HG03571 (cell line): ENCODE data around the gene SERGEF.
A peak's percentile ranks its signal among the peaks of the same experiment; 100 is the strongest.

Source experiments
- ATAC-seq: cut with Tn5 transposase; IDR thresholded peaks from one replicate; pipeline ENCODE4 v1.9.1; 2021; ENCODE audit not compliant: unreplicated experiment

Gene SERGEF

DNA sequence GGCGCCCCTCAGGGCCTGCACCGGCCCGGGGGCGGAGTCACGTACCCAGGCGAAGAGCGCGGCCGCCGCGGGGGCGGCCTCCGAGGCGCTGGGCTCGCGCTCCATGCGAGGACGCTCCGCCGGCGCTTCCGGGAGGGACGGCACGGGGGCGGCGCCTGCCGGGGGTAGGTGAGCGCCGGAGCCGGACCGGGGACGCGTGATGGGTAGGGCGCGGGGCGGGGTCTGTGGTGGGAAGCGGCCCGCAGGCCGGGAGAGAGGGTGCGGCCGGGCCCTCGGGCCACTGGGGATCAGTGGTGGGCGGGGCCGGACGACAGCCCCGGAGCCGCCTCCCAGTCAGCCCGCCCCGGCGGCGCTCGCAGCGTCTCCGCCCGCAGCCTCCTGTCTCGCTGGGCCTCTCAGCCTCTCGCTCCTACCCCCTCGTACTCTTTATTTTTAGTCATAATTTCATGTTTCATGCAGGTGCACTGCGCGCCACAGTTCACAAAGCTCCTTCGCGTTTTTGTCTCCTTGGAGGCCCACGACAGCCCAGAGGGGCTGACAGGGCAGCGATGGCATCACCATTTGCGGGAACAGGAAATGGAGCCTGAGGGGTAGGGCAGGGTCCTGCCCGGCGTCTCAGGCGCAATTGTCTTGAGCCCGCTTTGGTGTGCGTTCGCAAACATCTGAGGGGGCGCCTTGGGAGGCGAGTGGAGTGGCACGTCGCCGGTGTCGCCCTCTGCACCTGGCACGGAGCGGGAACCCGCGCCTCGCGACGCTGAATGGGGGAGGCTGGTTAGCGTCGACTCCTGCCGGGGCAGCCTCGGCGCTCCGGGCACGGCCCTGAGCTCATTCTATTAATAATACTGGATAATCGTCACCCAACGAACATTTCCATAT is at the start of gene SERGEF:
SERGEF (minus strand) TSS at position 142 of the 876 bp plus-strand sequence; CDS start at position 105, 37 bp downstream.
- ATAC-seq = peak; percentile 93

DNA sequence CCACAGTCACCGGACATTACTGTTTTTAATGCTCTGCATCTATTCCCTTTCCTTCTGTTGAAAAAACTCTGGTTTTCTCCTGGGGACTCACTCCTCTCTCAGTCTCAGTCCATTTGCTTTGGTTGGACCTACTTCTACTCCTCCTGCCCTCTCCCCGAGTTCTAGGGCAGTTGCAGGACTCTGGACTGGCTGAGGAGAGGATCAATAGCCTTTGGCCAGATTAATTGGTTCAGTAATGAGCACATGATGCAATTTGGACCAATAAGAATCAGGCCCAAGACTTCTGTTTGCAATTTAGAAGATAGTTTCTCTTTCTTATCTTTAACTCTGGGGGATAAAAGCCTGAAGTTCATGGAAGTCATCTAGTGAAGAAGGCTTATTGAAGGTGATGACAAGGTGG is 48.5 kb upstream of the SERGEF start:
- no peak for ATAC-seq

DNA sequence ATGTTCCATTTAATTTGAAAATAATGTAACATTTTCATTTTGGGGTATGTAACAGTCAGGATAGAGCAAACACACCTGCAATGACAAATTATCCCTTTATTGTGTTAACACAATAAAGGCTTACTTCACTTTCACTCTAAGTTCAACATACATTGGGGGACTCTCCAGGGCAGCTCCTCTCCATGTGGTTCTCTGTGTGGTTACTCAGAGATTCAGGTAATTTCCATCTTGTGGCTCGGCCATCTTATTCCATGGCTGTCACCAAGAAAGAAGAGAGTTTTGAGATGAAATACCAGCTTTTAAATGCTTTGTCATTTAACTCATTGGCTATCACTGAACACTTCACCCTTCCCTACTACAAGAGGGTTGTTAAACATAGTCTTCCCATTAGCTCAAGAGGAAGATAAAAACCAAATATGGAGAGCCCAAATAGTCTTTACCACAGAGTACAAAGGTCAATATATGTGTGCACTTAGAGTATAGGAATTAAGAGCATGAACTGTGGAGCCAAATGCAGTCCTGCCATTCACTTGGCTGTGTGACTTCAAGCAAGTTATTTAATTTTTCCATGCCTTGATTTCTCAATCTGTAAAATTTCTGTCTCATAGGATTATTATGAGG is 43.8 kb upstream of the SERGEF start:
- no peak for ATAC-seq

DNA sequence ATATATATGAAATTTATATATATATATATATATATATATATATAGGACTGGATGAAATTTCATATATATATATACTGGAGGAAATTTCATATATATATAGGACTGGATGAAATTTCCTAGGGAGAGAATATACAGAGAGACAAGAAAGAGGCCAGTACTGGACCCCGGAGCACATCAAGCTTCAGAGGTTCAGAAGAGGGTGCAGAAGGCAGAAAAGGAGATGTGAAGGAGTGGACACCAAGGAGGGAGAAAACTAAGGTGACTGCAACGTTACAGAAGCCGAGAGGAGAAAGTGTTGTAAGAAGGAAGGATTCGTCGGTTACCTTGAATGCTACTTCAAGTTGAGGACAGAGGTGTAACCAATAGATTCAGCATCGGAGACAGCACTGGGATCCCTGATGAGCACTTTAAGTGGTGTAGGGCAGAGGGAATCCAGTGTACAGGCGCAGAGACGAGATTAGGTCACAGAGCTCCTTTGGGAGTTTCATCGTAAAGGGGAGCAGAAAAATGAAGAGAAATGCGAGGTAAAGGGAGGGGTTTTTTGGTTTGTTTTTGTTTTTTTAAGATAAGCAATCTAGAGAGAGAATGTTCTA is 41.8 kb upstream of the SERGEF start:
- ATAC-seq = no peak

DNA sequence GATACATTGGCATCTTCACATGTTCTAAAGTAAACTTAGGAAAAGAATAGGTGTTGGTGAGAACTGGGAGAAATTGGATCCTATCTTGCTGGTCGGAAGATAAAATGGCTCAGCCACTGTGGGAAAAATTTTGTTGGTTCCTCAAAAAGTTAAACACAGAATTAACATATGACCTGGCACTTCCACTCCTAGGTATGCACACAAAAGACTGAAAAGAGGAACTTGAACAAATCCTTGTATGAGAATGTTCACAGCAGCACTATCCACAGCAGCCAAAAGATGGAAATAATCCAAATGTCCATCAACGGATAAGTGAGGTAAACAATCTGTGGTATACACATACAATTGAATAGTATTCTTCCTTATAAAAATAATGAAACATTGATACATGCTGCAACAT is 38.0 kb upstream of the SERGEF start:
- ATAC-seq = no peak

DNA sequence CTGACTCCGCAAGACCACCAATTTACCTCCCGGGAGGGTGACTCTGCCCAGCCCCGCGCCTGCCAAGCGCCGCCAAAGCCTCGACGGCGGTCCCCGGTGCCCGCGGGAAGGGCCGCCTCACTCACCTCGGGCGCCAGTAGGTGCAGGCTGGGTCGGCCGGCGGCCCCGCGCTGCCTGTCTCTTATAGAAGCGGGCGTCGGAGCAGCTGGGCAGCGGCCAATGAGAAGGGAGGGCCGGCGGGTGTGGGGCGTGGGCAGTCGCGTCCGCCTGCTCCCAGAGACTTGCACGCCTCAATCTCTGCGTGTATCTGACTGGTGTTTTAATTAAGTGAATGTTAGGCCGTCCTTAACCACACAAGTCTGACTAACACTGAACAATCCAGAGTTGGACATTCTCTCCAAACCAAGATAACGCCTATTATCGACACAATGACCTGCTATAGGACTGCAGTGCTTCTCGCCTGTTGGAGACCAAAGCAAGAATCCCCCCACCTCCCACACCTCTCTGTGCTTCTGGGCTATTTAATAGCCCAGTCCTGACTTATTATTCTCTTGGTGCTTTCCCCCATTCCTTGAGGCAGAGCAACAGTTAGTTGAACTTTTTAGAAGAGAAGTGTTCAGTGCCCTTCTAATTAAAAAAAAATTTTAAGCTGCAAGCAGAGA is 33.4 kb upstream of the SERGEF start, which contains the start of gene TPH1:
TPH1 (minus strand) TSS at position 154 of the 662 bp plus-strand sequence. CDS start 5,507 bp downstream, outside the sequence.
- ATAC-seq = no peak

DNA sequence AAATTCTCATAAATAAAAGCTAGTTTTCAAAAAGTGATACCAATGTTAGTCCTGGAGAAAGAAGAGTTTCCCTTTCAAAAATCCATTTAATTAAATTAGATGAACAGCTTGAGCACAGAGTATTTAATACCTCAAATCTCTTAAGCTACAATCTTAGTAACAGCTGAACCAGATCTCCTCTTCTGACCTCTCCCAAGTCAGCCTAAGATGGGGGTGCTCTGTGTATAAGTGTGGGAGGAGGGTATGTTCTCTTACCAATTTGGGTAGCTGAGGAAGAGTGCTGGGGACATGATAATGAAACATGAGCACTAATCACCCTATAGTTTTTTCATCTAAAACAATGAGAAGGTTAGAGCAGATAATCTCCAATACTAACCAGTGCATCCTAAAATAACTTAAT is 23.6 kb upstream of the SERGEF start:
- no peak for ATAC-seq

DNA sequence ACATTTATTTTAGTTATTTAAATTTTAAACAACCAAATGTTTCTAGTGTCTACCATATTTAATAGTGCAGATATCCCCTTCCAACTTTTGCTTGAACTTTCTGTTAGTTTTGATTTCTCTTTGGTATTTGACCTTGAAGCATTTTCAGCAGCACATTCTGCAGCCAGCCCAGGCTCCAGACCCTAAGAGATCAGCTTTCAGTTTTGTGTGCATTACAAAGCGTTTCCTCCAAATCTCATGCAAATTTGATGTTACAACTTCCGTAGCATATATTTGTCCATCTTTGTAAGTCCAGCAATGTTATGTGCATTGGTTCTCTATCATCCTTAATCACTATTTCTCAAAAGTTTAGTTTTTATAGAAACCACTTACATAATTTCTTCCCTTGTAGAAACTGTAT is 14.6 kb upstream of the SERGEF start:
- no peak for ATAC-seq

DNA sequence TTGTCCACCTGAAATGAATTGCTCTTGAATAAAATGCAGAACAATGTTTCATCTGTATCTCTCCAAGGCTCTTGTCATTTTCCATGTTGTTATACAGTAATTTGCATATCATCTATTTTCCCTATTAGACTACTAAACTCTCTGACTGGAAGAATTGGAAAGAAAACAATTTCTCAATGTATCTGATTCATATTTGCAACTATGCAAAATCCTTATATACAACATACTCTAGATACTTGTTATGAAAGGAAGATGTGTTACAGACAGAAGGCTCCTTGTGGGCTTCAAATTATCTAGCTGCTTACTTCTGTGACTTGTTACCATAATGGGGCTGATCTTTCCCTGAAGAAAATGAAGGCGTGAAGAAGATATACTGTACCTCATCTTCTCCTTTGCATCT is 9.6 kb upstream of the SERGEF start:
- no peak for ATAC-seq

DNA sequence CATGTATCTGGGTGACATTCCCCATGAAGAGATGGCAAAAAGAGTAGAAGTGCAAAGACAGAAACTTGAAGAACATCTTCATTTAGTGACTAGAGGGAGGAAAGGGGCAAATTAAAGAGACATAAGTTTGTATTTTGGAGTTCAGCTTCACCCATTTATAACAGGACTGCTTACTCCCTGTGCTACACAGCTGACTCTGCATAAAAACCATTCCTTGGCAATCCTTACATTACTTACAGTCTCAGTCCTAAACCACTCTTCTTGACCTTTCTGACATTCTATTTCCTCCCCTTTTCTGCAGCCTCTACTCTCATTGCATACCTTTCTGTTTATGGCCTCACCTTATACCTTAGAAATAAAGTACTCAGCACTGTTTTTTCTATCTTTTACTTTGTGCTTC is 6.8 kb upstream of the SERGEF start:
- no peak for ATAC-seq

DNA sequence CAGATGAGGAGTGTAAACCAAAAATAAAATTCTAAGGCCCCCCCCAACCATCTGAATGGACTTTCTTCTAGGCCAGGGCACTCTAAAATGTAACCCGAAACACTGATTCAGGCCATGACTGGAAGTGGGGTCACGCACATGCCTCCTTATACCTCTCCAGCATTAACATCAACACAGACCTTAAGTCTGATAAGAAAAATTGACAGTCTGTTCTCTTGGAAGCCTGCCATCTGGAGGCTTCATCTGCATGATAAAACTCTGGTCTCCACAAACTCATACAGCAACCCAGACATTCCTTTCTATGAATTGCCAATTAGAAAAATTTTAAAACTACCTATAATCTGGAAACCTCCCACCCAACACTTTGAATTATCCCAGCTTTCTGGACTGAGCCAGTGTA is 3.9 kb upstream of the SERGEF start:
- no peak for ATAC-seq

DNA sequence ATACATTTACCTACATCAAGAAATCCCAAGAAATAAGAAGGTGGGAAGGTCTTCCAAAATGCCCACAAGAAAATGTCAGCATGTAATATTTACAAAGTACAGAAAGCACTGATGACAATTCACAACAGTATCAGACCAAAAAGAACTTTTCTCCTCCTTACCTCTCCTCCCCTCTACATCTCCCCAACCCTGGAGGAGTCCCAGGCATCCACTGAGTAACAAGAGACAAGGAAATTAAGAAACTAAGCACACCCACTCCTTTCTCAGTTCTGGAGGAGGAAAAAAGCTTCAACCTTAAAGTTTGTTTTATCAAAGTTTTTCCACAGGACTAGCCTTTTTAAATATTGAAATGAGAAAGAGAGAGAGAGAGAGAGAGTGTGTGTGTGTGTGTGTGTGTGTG is 2.0 kb upstream of the SERGEF start:
- no peak for ATAC-seq

DNA sequence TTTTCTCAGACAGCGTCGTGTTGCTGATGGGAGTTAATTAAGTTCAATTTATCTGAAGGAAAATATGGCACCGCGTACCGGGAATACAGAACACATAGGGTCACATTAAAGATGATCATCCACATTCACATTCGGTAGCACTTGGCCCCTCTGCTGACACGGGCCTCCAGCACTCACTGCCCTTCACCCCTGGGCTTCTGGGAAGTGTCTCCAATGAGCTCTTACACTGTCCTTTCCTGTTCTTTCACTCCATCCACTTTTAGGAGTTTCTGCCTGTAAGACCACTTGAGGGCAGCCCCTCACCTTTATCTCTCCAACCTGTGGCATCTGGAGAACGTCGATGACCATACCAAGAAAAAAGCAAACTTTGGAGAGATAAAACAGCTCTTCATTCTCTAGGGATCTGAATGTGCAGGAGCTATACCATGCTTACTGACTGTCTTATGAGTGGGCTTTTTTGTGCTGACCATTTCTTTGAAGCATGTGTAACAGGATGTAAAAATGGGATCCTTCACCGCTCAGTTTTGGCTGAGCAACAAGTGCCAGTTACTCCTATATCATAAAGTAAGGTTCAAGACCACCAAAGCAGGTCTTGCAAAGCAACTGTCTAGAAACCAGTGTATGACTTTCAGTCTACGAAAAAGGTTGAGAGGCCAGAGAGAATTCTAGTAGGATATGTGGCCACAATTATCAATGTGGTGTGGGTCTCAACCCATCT is 1.1 kb upstream of the SERGEF start:
- no peak for ATAC-seq

DNA sequence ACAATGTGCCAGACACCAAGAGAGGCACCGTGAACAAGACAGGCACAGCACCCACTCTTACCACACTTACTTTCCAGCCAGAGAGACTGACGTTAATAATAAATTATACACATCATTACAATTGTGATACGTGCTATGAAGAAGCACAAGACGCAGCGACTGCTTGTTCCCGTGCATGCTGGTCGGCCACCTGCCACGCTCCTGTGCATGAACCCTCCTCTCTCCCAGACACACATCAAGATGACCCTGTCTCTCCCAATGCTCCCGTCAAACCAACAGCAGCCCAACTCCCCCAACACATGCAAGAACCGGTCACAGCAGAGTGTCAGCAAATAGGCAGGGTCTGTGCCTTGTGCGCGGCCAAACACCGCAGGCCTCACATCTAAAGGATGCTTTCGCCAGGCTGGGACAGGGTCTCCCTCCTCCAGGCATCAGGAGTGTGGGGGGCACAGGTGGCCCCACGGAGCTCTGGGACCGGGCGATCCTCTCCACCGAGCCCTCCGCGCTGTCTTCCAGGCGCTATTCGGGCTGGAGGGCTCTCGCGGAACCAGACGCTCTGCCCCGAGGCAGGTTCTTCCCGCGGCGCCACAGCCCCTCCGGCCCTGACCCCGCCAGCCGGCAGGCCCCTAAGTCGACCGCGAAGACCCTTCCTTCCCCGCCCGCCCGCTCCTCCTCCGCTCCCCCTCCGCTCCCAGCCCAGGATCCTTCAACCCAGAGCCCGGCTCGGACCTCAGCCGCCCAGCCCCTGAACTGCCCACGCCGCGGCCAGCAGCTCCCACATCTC is 533 bp downstream of the SERGEF start:
- no peak for ATAC-seq

DNA sequence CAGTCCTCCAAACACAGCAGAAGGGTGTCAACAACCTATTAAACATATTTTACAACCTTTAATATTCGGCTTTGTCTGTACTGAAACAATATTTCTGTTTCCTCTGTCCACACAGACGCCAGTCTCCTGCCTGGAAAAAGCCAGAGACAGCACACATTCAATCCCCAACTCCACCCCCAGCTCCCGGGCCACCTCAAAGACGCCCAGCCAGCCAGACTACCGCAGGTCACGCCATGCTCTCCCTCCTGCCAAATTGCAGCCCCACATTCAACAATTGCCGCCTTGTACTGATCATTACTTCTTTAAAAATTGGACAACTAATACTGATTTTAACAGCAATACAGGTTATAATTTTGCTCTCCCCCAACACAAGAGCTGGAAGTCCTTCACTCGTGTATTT is 1.2 kb downstream of the SERGEF start:
- no peak for ATAC-seq

DNA sequence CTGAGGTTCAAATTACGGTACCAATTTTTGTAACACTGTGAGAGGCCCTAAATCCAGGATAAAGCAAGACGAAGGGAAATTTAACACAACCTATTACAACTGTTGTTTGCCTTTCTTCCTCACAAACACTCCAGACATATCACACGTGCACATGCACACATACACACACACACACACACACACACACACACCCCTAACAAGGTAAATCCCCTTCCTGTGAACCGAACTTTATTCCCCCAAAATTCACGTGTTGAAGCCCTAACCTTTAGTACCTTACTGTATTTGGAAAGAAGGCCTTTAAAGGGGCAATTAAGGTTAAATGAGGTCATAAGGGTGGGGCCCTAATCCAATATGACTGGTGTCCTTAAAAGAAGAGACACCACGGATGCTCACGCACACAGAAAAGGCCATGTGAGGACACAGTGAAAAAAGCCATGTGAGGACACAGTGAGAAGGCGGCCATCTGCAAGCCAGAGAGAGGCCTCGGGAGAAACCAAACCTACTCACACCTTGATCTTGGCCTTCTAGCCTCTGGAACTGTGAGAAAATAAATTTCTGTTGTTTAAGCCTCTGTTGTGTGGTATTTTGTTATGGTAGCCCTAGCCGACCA is 1.8 kb downstream of the SERGEF start:
- ATAC-seq = no peak

DNA sequence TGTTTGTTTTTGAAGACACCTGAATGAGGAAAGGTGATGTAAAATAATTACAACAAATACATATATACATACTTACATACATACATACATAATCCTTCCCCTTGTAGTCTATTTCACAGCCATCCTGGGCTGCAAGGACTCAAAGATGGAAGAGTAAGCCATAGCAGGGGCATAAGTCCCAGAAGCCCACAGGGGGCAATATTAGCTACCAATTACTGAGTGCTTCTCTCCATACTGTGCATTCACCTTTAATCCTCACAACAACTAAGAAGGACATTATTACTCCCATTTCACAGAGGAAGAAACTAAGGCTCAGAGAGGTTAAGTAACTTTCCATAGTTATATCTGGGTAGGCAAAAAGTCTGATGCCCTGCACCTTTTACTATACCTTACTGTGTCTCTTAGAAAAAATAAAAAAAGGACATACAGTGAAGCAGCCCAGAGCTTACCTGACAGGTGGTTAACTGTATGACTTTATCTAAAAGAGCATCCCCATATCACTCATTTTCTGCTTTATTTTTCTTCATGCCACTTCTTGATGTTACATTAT is 2.7 kb downstream of the SERGEF start:
- no peak for ATAC-seq

DNA sequence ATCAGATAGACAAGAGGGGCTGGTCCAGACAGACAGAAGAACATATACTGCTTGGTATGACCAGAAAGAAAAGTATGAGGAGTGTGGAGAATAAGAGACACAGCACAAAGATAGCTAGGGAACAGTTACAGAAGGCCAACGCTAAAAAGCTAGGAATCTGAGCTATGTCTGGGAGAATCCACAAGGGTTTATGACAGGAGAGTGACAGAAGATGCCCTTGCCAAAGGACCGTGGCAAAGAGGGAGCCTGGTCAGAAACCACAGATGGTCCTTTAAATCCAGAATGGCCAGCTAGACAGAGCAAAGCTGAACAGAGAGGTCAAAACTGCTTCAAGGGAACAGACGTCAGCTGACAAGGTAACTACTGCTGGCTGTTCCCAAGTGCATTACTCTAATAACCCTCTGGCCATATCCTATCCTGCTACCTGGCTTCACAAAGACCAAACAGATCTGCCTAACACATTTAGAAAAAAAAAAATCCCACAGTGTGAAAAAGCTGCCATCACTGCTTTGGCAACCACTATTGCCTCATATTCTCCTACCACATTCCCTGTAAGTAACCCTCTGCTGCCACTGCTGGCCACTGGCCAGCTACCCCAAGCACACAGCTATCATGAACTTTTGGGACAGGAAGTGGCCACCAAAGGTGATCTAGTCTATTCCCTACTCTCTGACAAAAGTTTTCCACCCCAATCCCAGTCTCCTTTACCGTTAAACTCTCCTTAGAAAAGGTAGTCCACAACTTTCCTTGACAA is 7.3 kb downstream of the SERGEF start:
- ATAC-seq = no peak

DNA sequence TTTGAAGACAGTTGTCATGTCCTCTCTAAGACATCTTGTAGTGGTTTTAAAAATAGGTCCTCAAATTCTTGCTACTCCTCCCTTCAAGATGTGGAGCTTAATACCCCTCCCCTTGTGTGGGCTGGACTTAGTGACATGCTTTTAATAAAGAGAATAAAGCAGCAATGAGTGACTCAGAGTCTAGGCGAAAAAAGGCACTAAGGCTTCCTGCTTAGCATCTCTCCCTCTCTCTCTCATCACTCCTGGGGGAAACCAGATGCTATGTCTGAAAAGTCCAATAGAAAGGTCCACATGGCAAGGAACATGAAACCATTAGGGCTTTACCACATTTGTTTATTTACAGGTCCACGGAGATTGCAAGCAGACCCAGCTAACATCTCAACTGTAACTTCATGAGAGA is 11.7 kb downstream of the SERGEF start:
- ATAC-seq = no peak
